Activated CD4-positive, alpha-beta memory T cell treated with anti-CD3 and anti-CD28 coated beads, Interleukin-2, amount 10 ng/mL, durations not matched to agents 7 days and 5 days (primary cell): ENCODE results near the gene SLC16A5. TPM values are rescaled to one million over a fixed set of nuclear protein-coding genes. Genes with fewer than 3 reads are reported as not detected.

Experiments
- CTCF ChIA-PET: fragments of 350-600 bp; sonication (Branson Sonifier 250); formaldehyde crosslinking; loops from one replicate; lab custom pipeline; 2021; ENCODE audit warnings: antibody characterized with exemption, inconsistent platforms; lab: Charles Lee
- POLR2A ChIA-PET: fragments of 350-600 bp; sonication (Branson Sonifier 250); formaldehyde crosslinking; loops from one replicate; lab custom pipeline; 2021; ENCODE audit warnings: antibody characterized with exemption; lab: Charles Lee
- DNase-seq: peaks from one replicate; pipeline ENCODE4 v3.0.0-alpha.2; 2020
- H3K27ac Mint-ChIP-seq: one replicate; pipeline ENCODE4 v1.8.0; 2021; ENCODE audit warnings: mild to moderate bottlenecking, mixed read lengths
- H3K27me3 Mint-ChIP-seq: one replicate; pipeline ENCODE4 v1.8.0; 2021; ENCODE audit warnings: mixed read lengths
- H3K36me3 Mint-ChIP-seq: one replicate; pipeline ENCODE4 v1.8.0; 2021; ENCODE audit warnings: low read depth, mixed read lengths
- H3K4me1 Mint-ChIP-seq: one replicate; pipeline ENCODE4 v1.8.0; 2021; ENCODE audit warnings: mixed read lengths
- H3K4me3 Mint-ChIP-seq: one replicate; pipeline ENCODE4 v1.8.0; 2021; ENCODE audit warnings: mild to moderate bottlenecking, mixed read lengths
- H3K9me3 Mint-ChIP-seq: one replicate; pipeline ENCODE4 v1.8.0; 2021; ENCODE audit warnings: mixed read lengths
- total RNA-seq, 2 experiments: library from RNA; stranded (reverse); gene quantifications; one replicate each; pipeline ENCODE4 v1.2.3, GENCODE V29; 2021

SLC16A5 gene
- total RNA-seq, 2 experiments from 2014 or later: 10.4 TPM

- Mint-ChIP-seq H3K36me3 (no peaks in the 10 kb centered on the region), H3K27me3 (no peaks in the 10 kb centered on the region), H3K4me3 (no peak overlapping the region), H3K4me1 (peaks cover 15% of the 10 kb centered on the region), H3K27ac (no peak overlapping the region), H3K9me3 (no peaks in the 10 kb centered on the region)
- peak; percentile 41 for DNase-seq
- ChIA-PET POLR2A (interaction anchor here (1.0 to 2.2 kb wide), 3 partner anchors 9 to 92 kb away, joined by 3 to 10 read pairs (median 6); partner anchors contain the start of genes ATP5PD and KCTD2), CTCF (interaction anchor here (0.6 to 4.0 kb wide), 14 partner anchors 9 to 199 kb away, joined by 3 to 26 read pairs (median 4); partner anchors contain the start of genes MIF4GD, MRPL58 and SLC16A5)
These were observed 17.6 kb downstream of the SLC16A5 start for GRCh38 chr17:75105126-75106080.

GRCh38 chr17:75108193-75108592 lies 20.4 kb downstream of the SLC16A5 start:
- CTCF ChIA-PET: interaction anchor here (0.9 to 1.0 kb wide), 2 partner anchors 94 to 147 kb away, joined by 3 to 5 read pairs; no protein-coding TSS in a partner anchor
- POLR2A ChIA-PET: interaction anchor here (0.7 kb wide), 1 partner anchor 286 kb away, joined by 3 read pairs; no protein-coding TSS in a partner anchor
- Mint-ChIP-seq H3K36me3 (peaks cover 11% of the 10 kb centered on the region), H3K27ac (no peak overlapping the region), H3K9me3 (no peaks in the 10 kb centered on the region), H3K4me3 (peak overlapping the region; percentile 84), H3K27me3 (no peaks in the 10 kb centered on the region), H3K4me1 (peaks cover 29% of the 10 kb centered on the region)
- DNase-seq: no peak

GRCh38 chr17:75109046-75109406 lies 21.3 kb downstream of the SLC16A5 start:
- H3K27ac Mint-ChIP-seq: no peak overlapping the region
- ChIA-PET CTCF (interaction anchor here (2.1 to 3.9 kb wide), 4 partner anchors 22 to 148 kb away, joined by 11 to 23 read pairs (median 16); partner anchors contain the start of gene NT5C), POLR2A (interaction anchor here (0.7 to 2.9 kb wide), 17 partner anchors 8 to 147 kb away, joined by 3 to 11 read pairs (median 3); partner anchors contain the start of genes JPT1, MRPL58, SLC16A5 and SUMO2)
- no peak for DNase-seq
- H3K36me3 Mint-ChIP-seq: peaks cover 13% of the 10 kb centered on the region
- peaks cover 35% of the 10 kb centered on the region for H3K4me1 Mint-ChIP-seq
- peak overlapping the region; percentile 84 for H3K4me3 Mint-ChIP-seq
- no peaks in the 10 kb centered on the region for H3K27me3 Mint-ChIP-seq
- H3K9me3 Mint-ChIP-seq: no peaks in the 10 kb centered on the region

- Mint-ChIP-seq H3K4me3 (peak within 1 kb of the TSS; percentile 84), H3K4me1 (peaks cover 41% of the 10 kb centered on the region), H3K36me3 (peaks cover 18% of the 10 kb centered on the region), H3K9me3 (no peaks in the 10 kb centered on the region), H3K27ac (peak within 1 kb of the TSS; percentile 79), H3K27me3 (no peaks in the 10 kb centered on the region)
- POLR2A ChIA-PET: interaction anchor here (0.7 to 2.9 kb wide), 24 partner anchors 8 to 180 kb away, joined by 3 to 11 read pairs (median 3); partner anchors contain the start of genes CDR2L, JPT1, MRPL58 and SLC16A5
- DNase-seq: peak; percentile 92
- CTCF ChIA-PET: interaction anchor here (1.0 to 9.0 kb wide), 7 partner anchors 21 to 148 kb away, joined by 3 to 158 read pairs (median 15); partner anchors contain the start of gene NT5C
These were observed 21.9 kb downstream of the SLC16A5 start, which contains the start of gene ARMC7 for GRCh38 chr17:75109407-75110233. Gene ARMC7, plus strand, starts transcription at chr17:75109969. Its CDS starts 320 bp downstream, at chr17:75110289.

- Mint-ChIP-seq H3K9me3 (no peaks in the 10 kb centered on the region), H3K27ac (peak overlapping the region; percentile 65), H3K4me1 (peaks cover 47% of the 10 kb centered on the region), H3K27me3 (no peaks in the 10 kb centered on the region), H3K36me3 (peaks cover 22% of the 10 kb centered on the region), H3K4me3 (peak overlapping the region; percentile 84)
- no peak for DNase-seq
- ChIA-PET POLR2A (interaction anchor here (0.6 to 2.9 kb wide), 26 partner anchors 9 to 179 kb away, joined by 3 to 11 read pairs (median 4); partner anchors contain the start of genes CDR2L, JPT1, MRPL58 and NUP85), CTCF (interaction anchor here (0.5 to 9.0 kb wide), 13 partner anchors 15 to 375 kb away, joined by 3 to 158 read pairs (median 6); partner anchors contain the start of genes MIF4GD and NT5C)
These were observed 22.6 kb downstream of the SLC16A5 start for GRCh38 chr17:75110234-75110937.

GRCh38 chr17:75111777-75112335 lies 24.1 kb downstream of the SLC16A5 start:
- DNase-seq: no peak
- H3K4me1 Mint-ChIP-seq: peaks cover 51% of the 10 kb centered on the region
- ChIA-PET CTCF (interaction anchor here (0.7 to 9.0 kb wide), 10 partner anchors 14 to 300 kb away, joined by 3 to 158 read pairs (median 16); partner anchors contain the start of gene NT5C), POLR2A (interaction anchor here (0.9 to 2.9 kb wide), 6 partner anchors 12 to 94 kb away, joined by 3 to 11 read pairs (median 4); partner anchors contain the start of genes ATP5PD, NT5C, NUP85 and SLC16A5)
- peak overlapping the region; percentile 50 for H3K27ac Mint-ChIP-seq
- H3K9me3 Mint-ChIP-seq: no peaks in the 10 kb centered on the region
- H3K4me3 Mint-ChIP-seq: peak overlapping the region; percentile 84
- no peaks in the 10 kb centered on the region for H3K27me3 Mint-ChIP-seq
- peaks cover 26% of the 10 kb centered on the region for H3K36me3 Mint-ChIP-seq

GRCh38 chr17:75113798-75114551 lies 26.2 kb downstream of the SLC16A5 start:
- ChIA-PET POLR2A (interaction anchor here (0.6 to 4.1 kb wide), 26 partner anchors 9 to 157 kb away, joined by 3 to 65 read pairs (median 7); partner anchors contain the start of genes GGA3, JPT1, KCTD2 and MIF4GD), CTCF (interaction anchor here (0.5 to 9.0 kb wide), 62 partner anchors 9 to 411 kb away, joined by 3 to 158 read pairs (median 6); partner anchors contain the start of genes ATP5PD, GGA3, KCTD2 and LLGL2)
- peaks cover 47% of the 10 kb centered on the region for H3K4me1 Mint-ChIP-seq
- no peaks in the 10 kb centered on the region for H3K9me3 Mint-ChIP-seq
- peaks cover 39% of the 10 kb centered on the region for H3K36me3 Mint-ChIP-seq
- H3K4me3 Mint-ChIP-seq: peak overlapping the region; percentile 82
- H3K27ac Mint-ChIP-seq: peak overlapping the region; percentile 84
- DNase-seq: peak; percentile 92
- H3K27me3 Mint-ChIP-seq: no peaks in the 10 kb centered on the region

GRCh38 chr17:75114552-75115314 lies 27.0 kb downstream of the SLC16A5 start:
- Mint-ChIP-seq H3K9me3 (no peaks in the 10 kb centered on the region), H3K36me3 (peaks cover 41% of the 10 kb centered on the region), H3K27me3 (no peaks in the 10 kb centered on the region), H3K4me1 (peaks cover 48% of the 10 kb centered on the region), H3K27ac (peak overlapping the region; percentile 84), H3K4me3 (peak overlapping the region; percentile 82)
- POLR2A ChIA-PET: interaction anchor here (0.7 to 4.1 kb wide), 22 partner anchors 9 to 156 kb away, joined by 3 to 65 read pairs (median 8); partner anchors contain the start of genes GGA3, JPT1, KCTD2 and MIF4GD
- DNase-seq: no peak
- CTCF ChIA-PET: interaction anchor here (0.5 to 9.0 kb wide), 60 partner anchors 10 to 411 kb away, joined by 3 to 158 read pairs (median 7); partner anchors contain the start of genes ATP5PD, GGA3, JPT1 and KCTD2

- Mint-ChIP-seq H3K36me3 (peaks cover 45% of the 10 kb centered on the region), H3K27me3 (no peaks in the 10 kb centered on the region), H3K27ac (no peak overlapping the region), H3K4me3 (no peak overlapping the region), H3K9me3 (no peaks in the 10 kb centered on the region), H3K4me1 (peaks cover 48% of the 10 kb centered on the region)
- ChIA-PET POLR2A (interaction anchor here (1.3 to 4.1 kb wide), 7 partner anchors 10 to 146 kb away, joined by 4 to 65 read pairs (median 13); partner anchors contain the start of genes GGA3, JPT1, MRPL58 and MRPS7), CTCF (interaction anchor here (0.6 to 9.0 kb wide), 13 partner anchors 10 to 297 kb away, joined by 3 to 158 read pairs (median 14); partner anchors contain the start of genes GGA3, JPT1, MRPL58 and MRPS7)
- no peak for DNase-seq
These were observed 27.8 kb downstream of the SLC16A5 start for GRCh38 chr17:75115555-75115954.
